Tongue (tissue), 2 donors: ENCODE measurements around the gene ATP5ME. TPM values are rescaled to one million over a fixed set of nuclear protein-coding genes. Genes with fewer than 3 reads are reported as not detected.
"Not testable (repeated sequence)": the region's sequence is repeated elsewhere in the genome, so short reads cannot be mapped to it uniquely, and the experiment has no call there.

Experiments used
- DNase-seq: peaks from one replicate; pipeline ENCODE4 v3.0.0-alpha.2; 2015
- total RNA-seq: library from RNA; depleted of rRNA; stranded (reverse); fragments of >200 nt; gene quantifications from one replicate; pipeline ENCODE4 v1.2.3, GENCODE V29; 2014

ATP5ME gene
- total RNA-seq, 1 donor from 2014 or later = 103 TPM

GRCh38 chr4:654871-655463 lies 19.1 kb downstream of the ATP5ME start:
- DNase-seq = no peak

- DNase-seq = no peak
Measured at GRCh38 chr4:654503-654845, 19.6 kb downstream of the ATP5ME start.

DNA sequence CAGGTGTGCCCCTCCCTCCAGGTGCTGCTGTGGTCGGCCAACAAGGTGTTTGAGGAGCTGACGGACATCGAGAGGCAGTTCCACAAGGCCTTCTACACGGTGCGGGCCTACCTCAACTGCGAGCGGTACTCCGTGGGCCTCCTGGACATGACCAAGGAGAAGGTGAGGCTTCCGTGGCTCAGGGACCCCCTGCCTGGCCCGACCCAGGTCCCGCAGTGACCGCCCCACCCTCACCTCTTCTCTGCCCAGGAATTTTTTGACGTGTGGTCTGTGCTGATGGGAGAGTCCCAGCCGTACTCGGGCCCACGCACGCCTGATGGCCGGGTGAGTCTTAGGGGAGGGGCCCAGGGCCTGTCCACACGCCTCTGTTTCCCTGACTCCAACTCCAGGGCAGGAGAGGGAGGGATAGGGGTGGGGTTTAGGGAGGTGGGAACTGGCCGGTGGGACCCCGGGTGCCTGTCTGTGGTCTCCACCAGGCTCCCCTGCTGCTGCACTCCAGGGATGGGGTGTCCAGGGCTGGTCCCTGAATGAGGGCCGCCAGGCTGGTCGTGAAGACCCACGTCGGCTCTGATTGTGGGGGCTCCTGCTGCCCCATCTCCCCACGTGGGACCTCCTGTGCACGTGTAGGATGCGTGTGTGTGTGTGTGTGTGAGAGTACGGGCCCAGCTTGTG lies 20.1 kb downstream of the ATP5ME start:
- no peak for DNase-seq

DNA sequence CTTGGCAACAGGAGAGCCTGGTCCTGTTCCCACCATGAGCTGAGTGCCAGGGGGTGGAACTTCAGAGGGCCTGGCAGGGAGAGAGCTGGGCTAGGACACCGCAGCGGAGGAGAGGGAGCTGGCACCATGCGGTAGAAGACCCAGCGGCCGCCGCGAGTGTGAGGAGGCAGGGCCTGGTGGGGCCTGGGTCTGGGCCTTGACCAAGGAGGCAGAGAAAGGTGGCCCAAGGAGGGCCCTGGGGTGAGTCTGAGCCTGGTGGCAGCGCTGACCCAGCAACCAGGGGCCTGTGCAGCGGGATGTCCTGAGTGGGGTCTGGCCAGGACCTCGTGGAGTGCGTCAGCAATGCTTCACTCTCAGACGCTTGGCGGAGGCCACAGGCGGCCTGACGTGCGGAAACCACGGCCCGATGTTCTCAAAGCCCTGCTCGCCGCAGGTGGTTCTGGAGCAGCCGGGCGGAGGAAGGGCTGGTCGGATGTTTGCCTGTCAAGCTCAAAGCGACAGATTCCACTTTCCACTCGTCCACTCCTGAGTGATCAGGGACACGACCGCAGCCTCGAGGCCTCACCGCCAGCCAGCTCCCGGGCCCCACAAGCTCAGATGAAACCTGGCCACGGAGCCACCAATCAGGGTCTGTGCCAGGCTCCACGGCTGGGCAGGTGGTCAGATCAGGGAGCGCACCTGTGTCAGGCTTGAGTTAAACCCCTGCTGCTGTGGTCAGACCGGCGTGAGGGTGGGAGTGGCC lies 20.8 kb downstream of the ATP5ME start:
- DNase-seq = no peak

GRCh38 chr4:651884-652642 lies 22.0 kb downstream of the ATP5ME start:
- DNase-seq = no peak

- peak; percentile 46 for DNase-seq
Measured at GRCh38 chr4:650951-651883, 22.9 kb downstream of the ATP5ME start.

DNA sequence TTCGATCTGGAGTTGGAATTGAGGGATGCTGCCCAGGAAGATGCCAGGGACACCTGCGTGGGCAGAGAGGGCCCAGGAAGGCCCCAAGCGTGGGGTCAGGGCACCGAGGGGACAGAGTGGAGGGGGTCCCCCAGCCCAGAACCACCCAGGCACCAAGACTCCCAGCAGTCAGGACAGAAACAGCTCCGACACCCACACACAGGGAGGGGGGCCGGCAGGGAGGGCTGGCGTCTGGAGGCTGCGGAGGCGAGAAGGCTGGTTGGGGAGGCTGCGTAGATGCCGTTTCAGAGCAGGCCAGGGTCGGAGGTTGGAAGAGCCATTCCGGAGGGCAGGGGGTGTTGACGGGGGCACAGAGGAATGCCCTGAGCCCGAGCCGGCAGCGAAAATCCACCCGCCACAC lies 23.6 kb downstream of the ATP5ME start:
- DNase-seq = no peak

DNA sequence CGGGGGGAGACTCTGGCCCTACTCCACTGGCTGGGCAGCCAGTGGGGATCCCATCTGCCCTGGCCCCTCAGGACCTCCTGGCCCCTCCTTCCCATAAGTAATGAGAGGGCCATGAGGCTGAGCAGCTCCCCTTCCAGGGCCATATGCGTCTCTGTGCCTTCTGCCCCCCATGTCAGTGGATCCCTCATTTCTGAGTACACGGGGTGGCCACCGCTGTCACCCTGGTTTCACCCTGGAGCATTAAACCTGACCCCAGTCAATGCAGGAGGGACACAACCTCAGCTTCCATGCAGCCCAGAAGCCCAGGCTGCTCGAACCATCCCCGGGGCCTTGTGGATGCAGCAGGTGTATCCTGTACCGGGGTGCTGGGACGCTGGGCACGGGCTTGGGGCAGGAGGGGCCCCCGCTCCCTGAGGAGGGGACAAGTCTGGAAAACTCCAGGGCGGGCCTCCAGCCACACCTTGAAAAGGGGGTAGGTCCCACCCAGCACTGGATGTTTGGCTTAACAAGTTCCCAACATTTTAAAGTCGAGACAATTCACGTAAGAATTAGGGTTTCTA lies 24.2 kb downstream of the ATP5ME start:
- DNase-seq = no peak

DNA sequence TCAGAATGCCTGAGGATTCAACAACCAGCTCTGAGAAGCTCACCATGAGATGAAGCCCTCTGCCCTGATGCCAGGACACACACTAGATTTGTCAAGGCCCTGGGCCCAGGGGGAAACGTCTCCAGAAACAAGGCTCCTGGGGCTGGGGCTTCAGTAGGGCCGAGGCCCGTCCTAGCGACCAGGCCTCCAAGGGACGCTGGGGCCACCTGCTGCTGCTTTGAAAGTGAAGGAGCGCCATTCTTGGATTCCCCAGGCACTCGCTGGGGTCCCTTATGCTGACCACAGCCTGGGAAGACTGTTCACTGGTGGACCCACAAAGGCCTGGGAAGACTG lies 24.8 kb downstream of the ATP5ME start:
- no peak for DNase-seq

DNA sequence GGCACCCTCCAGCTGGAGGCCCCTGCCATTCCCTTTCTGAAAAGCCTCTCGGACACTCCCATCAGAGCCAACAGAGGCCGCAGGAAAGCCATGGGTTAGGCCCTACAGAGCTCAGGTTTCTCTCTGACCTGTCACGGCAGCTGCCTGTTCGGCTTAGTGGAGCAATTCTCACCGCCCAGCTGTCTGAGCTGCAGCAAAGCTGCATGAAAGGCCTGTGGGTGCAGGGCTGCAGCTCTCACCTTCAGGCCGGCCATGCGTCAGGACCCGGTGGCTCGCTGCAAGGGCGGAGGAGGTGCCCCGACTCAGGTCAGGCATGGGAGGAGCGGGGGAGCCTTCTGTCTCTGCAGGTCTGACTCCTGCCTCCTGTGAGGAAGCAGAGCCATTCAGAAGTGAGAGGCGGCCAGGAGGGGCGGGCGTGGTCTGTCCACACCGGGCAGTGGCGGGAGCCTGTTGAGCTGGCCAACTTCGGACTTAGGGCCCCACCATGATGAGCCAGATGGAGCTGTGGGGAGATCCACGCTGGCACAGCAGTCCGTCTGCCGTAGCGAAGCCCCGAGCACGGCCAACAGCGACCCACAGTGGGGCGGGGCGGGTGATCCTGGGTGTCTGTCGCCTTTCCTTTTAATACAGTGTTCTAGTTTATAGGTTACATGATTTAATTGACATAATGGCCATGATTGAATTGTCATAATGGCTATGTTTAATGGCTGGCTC lies 25.3 kb downstream of the ATP5ME start:
- DNase-seq = peak; percentile 71

GRCh38 chr4:647481-647880 lies 26.6 kb downstream of the ATP5ME start:
- DNase-seq = no peak

- DNase-seq = no peak
Measured at GRCh38 chr4:646460-646859, 27.6 kb downstream of the ATP5ME start.

DNA sequence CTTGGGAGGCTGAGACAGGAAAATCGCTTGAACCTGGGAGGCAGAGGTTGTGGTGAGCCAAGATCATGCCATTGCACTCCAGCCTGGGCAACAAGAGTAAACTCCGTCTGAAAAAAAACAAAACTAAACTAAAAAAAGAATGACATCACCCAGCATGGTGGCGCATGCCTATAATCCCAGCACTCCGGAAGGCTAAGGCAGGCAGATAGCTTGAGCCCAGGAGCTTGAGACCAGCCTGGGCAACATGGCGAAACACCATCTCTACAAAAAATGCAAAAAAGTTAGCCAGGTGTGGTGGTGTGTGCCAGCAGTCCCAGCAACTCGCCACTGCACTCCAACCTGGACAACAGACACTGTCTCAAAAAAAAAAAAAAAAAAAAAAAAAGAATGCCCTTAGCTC lies 31.7 kb downstream of the ATP5ME start:
- DNase-seq = not testable (repeated sequence)

DNA sequence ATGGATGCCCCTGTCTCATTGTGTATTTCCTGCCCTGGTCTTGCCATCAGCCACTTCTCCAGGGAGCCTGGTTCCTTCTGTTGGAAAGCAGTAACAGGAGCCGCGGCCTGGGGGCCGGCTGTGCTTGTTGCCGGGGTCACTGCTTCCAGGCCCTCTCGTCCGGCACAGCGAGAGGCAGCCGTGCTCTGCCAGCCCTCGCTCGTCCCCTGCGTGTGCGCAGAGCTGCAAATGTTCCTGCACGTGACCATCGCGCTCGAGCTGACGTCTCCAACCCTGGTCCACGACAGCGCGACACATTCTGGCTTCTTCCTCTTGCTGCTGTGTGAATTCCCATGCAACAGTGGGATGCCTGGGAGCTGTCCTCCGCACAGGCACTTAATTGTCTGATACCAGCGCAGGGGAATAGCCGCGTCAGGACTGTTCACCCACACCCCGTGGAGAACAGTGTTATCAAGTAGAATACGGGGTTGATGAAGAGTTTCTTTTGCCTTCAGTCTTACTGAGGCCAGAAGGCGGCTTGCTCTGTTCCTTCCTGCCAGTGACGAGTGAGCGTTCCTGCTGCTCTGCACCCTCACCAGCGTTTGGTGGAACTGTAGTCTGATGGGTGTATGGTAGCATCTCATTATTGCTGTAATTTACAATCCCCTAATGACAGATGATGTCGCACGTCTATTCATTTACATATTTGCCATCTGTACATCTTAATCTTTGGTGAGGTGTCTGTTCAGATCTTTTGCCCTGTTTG lies 36.4 kb downstream of the ATP5ME start:
- DNase-seq = no peak

DNA sequence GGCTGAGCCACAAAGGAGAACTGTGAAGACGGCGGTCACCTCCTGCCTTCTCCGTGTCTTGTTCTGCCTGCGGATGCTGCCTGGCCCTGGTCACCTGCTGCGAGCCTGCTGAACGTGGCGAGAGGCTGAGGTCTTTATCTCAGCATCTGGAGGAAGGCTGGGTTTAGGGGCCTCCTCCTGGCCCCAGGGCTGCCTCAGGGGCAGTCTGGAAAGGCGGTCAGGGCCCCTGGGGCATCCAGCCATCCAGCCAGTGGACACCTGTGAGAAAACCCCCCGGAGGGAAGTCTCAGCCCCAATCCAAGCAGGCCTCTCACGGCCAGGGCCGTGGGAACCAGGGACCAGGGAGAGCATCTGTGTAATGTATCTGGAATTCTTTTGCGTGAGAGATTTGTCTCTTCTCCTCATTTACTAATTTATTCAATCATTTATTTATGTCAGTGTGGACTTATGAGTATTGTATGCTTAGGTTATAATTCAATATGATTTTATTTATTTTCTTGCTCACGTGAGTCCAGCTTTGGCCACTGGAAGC lies 37.4 kb downstream of the ATP5ME start:
- DNase-seq = no peak

GRCh38 chr4:635851-636627 lies 38.0 kb downstream of the ATP5ME start:
- no peak for DNase-seq

DNA sequence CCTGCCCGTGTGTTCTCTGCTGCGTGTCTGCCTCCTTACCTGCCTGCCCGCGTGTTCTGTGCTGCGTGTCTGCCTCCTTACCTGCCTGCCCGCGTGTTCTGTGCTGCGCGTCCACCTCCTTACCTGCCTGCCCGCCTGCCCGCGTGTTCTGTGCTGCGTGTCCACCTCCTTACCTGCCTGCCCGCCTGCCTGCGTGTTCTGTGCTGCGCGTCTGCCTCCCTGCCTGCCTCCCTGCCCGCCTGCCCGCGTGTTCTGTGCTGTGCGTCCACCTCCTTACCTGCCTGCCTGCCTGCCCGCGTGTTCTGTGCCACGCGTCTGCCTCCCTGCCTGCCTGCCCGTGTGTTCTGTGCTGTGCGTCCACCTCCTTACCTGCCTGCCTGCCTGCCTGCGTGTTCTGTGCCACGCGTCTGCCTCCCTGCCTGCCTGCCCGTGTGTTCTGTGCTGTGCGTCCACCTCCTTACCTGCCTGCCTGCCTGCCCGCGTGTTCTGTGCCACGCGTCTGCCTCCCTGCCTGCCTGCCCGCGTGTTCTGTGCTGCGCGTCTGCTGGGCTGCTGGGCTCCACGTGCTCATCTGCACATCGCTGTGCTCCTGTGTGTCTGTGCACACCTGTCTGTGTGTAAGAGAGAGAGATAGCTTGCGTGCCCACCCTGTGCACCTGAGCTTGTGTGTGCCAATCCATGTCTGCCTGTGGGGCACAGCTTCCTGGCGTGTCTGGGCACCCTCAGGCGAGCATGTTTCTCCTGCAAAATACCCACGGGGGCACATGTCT lies 38.8 kb downstream of the ATP5ME start:
- DNase-seq = not testable (repeated sequence)

GRCh38 chr4:634599-634985 lies 39.5 kb downstream of the ATP5ME start:
- no peak for DNase-seq
